ENCODE data around the gene MYO1B.
"Not testable (repeated sequence)": the region's sequence is repeated elsewhere in the genome, so short reads cannot be mapped to it uniquely, and the experiment has no call there.

The MYO1B gene

DNA sequence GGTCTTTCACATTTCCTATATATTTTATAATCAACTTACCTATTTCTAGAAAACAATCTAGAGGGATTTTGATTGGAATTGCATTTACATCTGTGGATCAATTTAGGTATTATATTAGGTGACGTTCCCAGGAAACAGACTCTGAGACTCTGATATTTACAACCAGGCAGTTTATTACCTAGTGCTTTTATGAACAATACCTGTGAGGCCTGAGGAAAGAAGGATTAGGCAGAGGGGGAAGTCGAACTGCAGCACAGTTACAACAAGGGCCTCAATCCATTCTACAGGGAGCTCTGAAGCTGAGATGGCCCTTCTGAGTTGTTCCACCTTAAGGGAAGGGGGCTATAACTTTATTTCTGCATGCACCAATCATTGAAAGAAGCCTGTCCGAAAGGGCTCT, 206.9 kb downstream of the MYO1B start:
- Histone ChIP-seq H3K4me3 (ENCODE audit: insufficient read depth, low read depth, low read length) (no peak overlapping the region), H3K4me1 (ENCODE audit: control insufficient read depth, insufficient read depth, low read length) (no peaks in the 10 kb centered on the region), H3K36me3 (ENCODE audit: control insufficient read depth, insufficient read depth, low read length) (no peaks in the 10 kb centered on the region), H3K27me3 (ENCODE audit: control insufficient read depth, insufficient read depth, low read length, poor library complexity, severe bottlenecking) (no peaks in the 10 kb centered on the region), H3K9me3 (ENCODE audit: control insufficient read depth, low read length) (peaks cover 2% of the 10 kb centered on the region), H3K27ac (ENCODE audit: insufficient read depth, low read depth, low read length, poor library complexity, severe bottlenecking) (no peak overlapping the region)
- 79 to 92% methylated on average over 3 of the region's 3 CpGs for WGBS, 2 experiments

DNA sequence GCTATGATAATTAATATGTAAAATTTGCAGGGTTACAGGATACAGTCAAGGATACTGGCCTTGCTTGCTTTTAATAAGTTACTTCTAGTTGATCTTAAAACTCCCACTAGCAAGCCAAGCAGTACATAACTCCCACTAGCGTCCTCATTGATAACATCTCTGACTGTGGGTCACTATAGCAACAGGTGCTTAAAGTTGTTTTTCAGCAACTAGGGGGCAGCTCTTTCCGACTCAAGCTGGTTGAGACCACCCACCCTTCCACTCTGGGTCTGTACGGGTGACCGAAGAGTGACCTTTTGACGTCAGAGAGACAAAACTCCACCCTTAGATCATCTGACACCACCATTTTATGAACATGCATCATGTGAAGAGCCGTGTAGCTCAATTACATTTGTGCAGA, 208.6 kb downstream of the MYO1B start:
- no peaks in the 10 kb centered on the region for H3K4me1 ChIP-seq (ENCODE audit: control insufficient read depth, insufficient read depth, low read length)
- WGBS, 2 experiments = 93 to 96% methylated on average over 6 of the region's 6 CpGs
- no peaks in the 10 kb centered on the region for H3K27me3 ChIP-seq (ENCODE audit: control insufficient read depth, insufficient read depth, low read length, poor library complexity, severe bottlenecking)
- H3K36me3 ChIP-seq (ENCODE audit: control insufficient read depth, insufficient read depth, low read length) = no peaks in the 10 kb centered on the region
- no peak overlapping the region for H3K27ac ChIP-seq (ENCODE audit: insufficient read depth, low read depth, low read length, poor library complexity, severe bottlenecking)
- H3K9me3 ChIP-seq (ENCODE audit: control insufficient read depth, low read length) = peaks cover 2% of the 10 kb centered on the region
- no peak overlapping the region for H3K4me3 ChIP-seq (ENCODE audit: insufficient read depth, low read depth, low read length)

DNA sequence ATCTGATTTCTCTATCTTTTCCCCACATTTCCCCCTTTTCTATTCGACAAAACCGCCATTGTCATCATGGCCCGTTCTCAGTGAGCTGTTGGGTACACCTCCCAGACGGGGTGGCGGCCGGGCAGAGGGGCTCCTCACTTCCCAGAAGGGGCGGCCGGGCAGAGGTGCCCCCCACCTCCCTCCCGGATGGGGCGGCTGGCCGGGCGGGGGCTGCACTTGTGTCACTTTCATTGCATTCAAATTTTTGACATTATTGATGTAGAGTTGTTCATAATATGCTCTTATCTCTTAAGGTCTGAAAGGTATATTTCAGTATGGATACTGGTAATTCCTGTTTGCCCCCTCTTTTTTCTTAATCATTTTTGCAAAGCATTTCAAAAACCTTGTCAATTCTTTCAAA, 211.3 kb downstream of the MYO1B start:
- H3K27me3 ChIP-seq (ENCODE audit: control insufficient read depth, insufficient read depth, low read length, poor library complexity, severe bottlenecking); H3K4me1 ChIP-seq (ENCODE audit: control insufficient read depth, insufficient read depth, low read length); H3K36me3 ChIP-seq (ENCODE audit: control insufficient read depth, insufficient read depth, low read length); H3K4me3 ChIP-seq (ENCODE audit: insufficient read depth, low read depth, low read length); H3K27ac ChIP-seq (ENCODE audit: insufficient read depth, low read depth, low read length, poor library complexity, severe bottlenecking); H3K9me3 ChIP-seq (ENCODE audit: control insufficient read depth, low read length): not testable (repeated sequence)
- whole genome bisulfite sequencing, 2 experiments = 81 to 95% methylated on average over 6 to 8 of the region's 12 CpGs

DNA sequence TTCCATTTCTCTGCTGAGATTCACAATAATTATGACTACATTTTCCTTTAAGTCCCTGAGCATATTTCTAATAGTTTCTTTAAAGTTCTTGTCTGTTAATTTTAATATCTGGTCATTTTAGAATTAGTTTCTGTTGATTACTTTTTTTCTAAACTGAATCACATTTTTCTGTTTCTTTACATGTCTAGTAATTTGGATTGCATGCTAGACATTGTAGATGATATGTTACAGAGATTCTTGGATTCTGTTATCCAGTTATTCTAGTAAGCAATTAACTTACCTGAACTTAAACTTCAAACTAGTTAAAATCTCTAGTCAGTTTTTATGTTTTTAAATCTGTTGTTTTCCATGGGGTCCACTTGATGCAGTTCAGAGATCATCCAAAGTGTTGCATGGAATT, 214.0 kb downstream of the MYO1B start:
- no peaks in the 10 kb centered on the region for H3K4me1 ChIP-seq (ENCODE audit: control insufficient read depth, insufficient read depth, low read length)
- no peak overlapping the region for H3K27ac ChIP-seq (ENCODE audit: insufficient read depth, low read depth, low read length, poor library complexity, severe bottlenecking)
- H3K4me3 ChIP-seq (ENCODE audit: insufficient read depth, low read depth, low read length) = no peak overlapping the region
- H3K27me3 ChIP-seq (ENCODE audit: control insufficient read depth, insufficient read depth, low read length, poor library complexity, severe bottlenecking) = no peaks in the 10 kb centered on the region
- no peaks in the 10 kb centered on the region for H3K36me3 ChIP-seq (ENCODE audit: control insufficient read depth, insufficient read depth, low read length)
- peaks cover 2% of the 10 kb centered on the region for H3K9me3 ChIP-seq (ENCODE audit: control insufficient read depth, low read length)

DNA sequence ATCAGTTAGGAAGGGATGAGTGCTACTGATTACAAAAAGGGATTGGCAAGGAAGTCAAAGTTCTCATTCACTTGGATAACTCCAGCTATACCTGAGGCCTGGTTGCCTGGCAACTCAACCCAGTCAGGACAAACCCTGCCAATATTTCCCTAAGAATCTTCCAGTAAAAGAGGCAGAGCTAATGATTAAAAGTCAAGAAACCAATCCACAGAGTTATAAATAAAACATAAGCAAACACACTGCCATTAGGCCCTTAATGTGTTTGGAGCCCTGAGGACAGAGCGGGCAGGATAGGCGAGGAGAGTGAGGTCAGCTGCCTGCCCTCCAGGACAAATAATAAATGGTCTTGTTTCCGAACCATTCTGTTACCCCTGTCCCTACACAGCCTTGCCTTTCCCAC, 217.2 kb downstream of the MYO1B start:
- WGBS, 2 experiments = 89 to 94% methylated on average over 3 of the region's 3 CpGs
- Histone ChIP-seq H3K4me3 (ENCODE audit: insufficient read depth, low read depth, low read length) (no peak overlapping the region), H3K9me3 (ENCODE audit: control insufficient read depth, low read length) (no peaks in the 10 kb centered on the region), H3K27me3 (ENCODE audit: control insufficient read depth, insufficient read depth, low read length, poor library complexity, severe bottlenecking) (no peaks in the 10 kb centered on the region), H3K36me3 (ENCODE audit: control insufficient read depth, insufficient read depth, low read length) (no peaks in the 10 kb centered on the region), H3K27ac (ENCODE audit: insufficient read depth, low read depth, low read length, poor library complexity, severe bottlenecking) (no peak overlapping the region), H3K4me1 (ENCODE audit: control insufficient read depth, insufficient read depth, low read length) (no peaks in the 10 kb centered on the region)

DNA sequence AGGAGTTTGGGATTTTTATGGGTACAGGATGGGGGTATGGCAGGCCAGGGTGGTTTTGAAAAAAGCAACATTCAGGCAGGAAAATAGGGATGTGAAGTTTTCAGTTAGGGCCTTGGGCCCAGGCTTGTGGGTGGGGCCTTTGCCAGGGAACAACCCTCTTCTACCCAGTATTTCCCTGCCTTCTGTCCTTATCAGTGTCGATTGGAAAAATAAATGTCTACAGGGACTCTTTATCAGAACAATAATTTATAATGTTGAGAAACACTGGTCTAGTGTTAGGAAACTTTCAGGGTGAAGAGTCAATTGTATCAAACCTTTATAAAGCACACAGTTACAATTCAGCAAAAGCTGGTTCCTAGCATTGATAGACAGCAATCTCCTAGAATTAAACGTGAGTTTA, 218.6 kb downstream of the MYO1B start:
- Histone ChIP-seq H3K4me3 (ENCODE audit: insufficient read depth, low read depth, low read length) (no peak overlapping the region), H3K27me3 (ENCODE audit: control insufficient read depth, insufficient read depth, low read length, poor library complexity, severe bottlenecking) (no peaks in the 10 kb centered on the region), H3K9me3 (ENCODE audit: control insufficient read depth, low read length) (no peaks in the 10 kb centered on the region), H3K27ac (ENCODE audit: insufficient read depth, low read depth, low read length, poor library complexity, severe bottlenecking) (no peak overlapping the region), H3K4me1 (ENCODE audit: control insufficient read depth, insufficient read depth, low read length) (no peaks in the 10 kb centered on the region), H3K36me3 (ENCODE audit: control insufficient read depth, insufficient read depth, low read length) (no peaks in the 10 kb centered on the region)
- 92 to 100% methylated on average over 1 of the region's 2 CpGs for WGBS, 2 experiments

DNA sequence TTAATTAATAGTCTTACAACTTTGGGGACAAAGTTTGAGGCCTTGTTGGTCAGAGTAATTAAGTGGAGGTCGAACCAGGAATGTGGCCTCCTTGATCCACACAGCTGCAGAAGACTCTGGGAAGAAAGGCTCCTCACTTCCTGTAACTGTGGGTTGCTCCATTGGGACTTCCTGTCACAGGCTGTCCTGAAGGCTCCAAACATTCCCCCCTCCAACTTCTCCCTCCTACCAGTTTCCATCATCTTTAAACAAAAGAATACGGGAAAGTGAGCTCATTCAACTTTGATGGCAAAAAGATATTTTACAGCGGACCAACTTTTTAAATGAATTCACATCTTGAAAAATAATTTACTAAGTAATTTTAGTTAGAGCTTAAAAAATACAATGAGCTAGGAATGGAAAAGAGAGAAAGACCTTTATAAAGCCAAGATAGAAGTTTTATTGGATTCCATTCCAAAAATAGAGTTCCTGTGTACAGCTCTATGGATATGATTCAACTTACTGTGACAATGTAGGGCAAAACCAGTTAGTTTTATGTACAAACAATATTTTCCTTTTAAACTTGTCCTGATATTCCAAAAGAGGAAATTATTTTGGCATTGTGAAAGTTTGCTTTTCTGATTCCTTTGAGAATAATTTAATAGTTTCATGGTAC, 220.7 kb downstream of the MYO1B start:
- no peak overlapping the region for H3K27ac ChIP-seq (ENCODE audit: insufficient read depth, low read depth, low read length, poor library complexity, severe bottlenecking)
- no peaks in the 10 kb centered on the region for H3K4me1 ChIP-seq (ENCODE audit: control insufficient read depth, insufficient read depth, low read length)
- 88 to 94% methylated on average over 2 to 3 of the region's 3 CpGs for WGBS, 2 experiments
- H3K4me3 ChIP-seq (ENCODE audit: insufficient read depth, low read depth, low read length) = no peak overlapping the region
- H3K27me3 ChIP-seq (ENCODE audit: control insufficient read depth, insufficient read depth, low read length, poor library complexity, severe bottlenecking) = no peaks in the 10 kb centered on the region
- no peaks in the 10 kb centered on the region for H3K9me3 ChIP-seq (ENCODE audit: control insufficient read depth, low read length)
- no peaks in the 10 kb centered on the region for H3K36me3 ChIP-seq (ENCODE audit: control insufficient read depth, insufficient read depth, low read length)

DNA sequence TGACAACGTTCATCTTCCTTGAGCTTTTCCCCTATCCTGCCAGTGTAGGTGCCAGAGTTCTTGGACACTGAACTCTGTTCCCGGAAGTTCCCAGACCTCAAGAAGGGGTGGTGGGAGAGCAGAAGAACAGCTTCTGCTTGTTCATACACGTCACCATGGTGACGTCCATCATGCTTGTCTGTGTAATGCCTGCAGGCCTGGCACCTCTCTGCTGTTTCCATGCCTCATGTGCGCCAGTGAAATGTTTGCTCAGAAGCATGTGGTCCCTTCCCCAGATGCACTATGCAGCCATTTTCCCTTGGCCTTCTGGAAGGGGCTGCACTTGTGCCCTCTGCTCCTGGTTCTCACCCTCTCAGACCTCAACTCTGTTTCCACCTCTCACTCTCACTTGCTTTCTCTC, 221.9 kb downstream of the MYO1B start:
- Histone ChIP-seq H3K36me3 (ENCODE audit: control insufficient read depth, insufficient read depth, low read length) (no peaks in the 10 kb centered on the region), H3K27ac (ENCODE audit: insufficient read depth, low read depth, low read length, poor library complexity, severe bottlenecking) (no peak overlapping the region), H3K4me1 (ENCODE audit: control insufficient read depth, insufficient read depth, low read length) (no peaks in the 10 kb centered on the region), H3K9me3 (ENCODE audit: control insufficient read depth, low read length) (no peaks in the 10 kb centered on the region), H3K4me3 (ENCODE audit: insufficient read depth, low read depth, low read length) (no peak overlapping the region), H3K27me3 (ENCODE audit: control insufficient read depth, insufficient read depth, low read length, poor library complexity, severe bottlenecking) (no peaks in the 10 kb centered on the region)
- 95% methylated on average over 5 of the region's 5 CpGs for WGBS, 2 experiments

DNA sequence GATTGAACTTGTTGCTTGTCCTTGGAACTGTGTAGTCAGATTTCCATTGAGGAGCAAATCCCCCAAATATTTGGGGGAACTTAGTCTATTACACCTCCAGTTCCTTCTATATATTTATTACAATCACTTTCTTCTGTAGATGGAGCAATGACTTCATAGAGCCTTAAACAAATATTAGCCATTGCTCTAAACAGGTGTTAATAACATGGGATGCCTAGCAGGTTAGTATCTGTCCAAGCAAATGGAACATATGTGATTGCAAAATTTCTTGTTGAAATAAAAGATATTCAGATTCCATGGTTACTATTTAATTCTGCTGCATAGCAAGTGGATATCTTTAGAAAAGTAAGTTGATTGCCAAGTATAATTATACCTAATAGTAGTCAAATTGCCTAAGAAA, 225.1 kb downstream of the MYO1B start:
- H3K4me3 ChIP-seq (ENCODE audit: insufficient read depth, low read depth, low read length) = no peak overlapping the region
- no peaks in the 10 kb centered on the region for H3K4me1 ChIP-seq (ENCODE audit: control insufficient read depth, insufficient read depth, low read length)

DNA sequence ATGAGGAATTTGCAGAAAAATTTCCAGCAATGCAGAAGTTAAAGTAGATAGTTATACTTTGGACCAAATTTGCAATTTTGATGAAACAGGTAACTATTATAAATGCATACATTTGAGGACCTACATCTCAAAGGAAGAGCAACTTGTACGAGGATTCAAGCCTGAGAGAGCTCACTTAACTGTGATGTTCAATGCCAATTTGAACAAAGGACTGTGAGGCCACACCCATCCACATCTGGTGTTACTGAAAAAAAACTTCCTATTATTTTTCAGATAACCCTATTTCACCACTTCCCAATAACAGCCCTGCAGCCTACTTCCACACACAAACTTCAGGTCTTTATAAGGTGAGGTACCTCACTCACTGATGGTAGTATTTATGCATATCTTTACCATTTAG, 229.3 kb downstream of the MYO1B start:
- Histone ChIP-seq H3K27me3 (ENCODE audit: control insufficient read depth, insufficient read depth, low read length, poor library complexity, severe bottlenecking) (no peaks in the 10 kb centered on the region), H3K4me3 (ENCODE audit: insufficient read depth, low read depth, low read length) (no peak overlapping the region), H3K4me1 (ENCODE audit: control insufficient read depth, insufficient read depth, low read length) (peaks cover 9% of the 10 kb centered on the region), H3K9me3 (ENCODE audit: control insufficient read depth, low read length) (no peaks in the 10 kb centered on the region), H3K36me3 (ENCODE audit: control insufficient read depth, insufficient read depth, low read length) (no peaks in the 10 kb centered on the region), H3K27ac (ENCODE audit: insufficient read depth, low read depth, low read length, poor library complexity, severe bottlenecking) (no peak overlapping the region)
- WGBS, 2 experiments = 67 to 90% methylated on average over 1 of the region's 1 CpG

More for the DNA sequence above, 225.1 kb downstream of the MYO1B start:
- Histone ChIP-seq H3K36me3 (ENCODE audit: control insufficient read depth, insufficient read depth, low read length) (no peaks in the 10 kb centered on the region), H3K27ac (ENCODE audit: insufficient read depth, low read depth, low read length, poor library complexity, severe bottlenecking) (no peak overlapping the region), H3K9me3 (ENCODE audit: control insufficient read depth, low read length) (no peaks in the 10 kb centered on the region), H3K27me3 (ENCODE audit: control insufficient read depth, insufficient read depth, low read length, poor library complexity, severe bottlenecking) (no peaks in the 10 kb centered on the region)

Data from ectodermal cell (in vitro differentiated cells).